ENCODE results near the gene TOMM40L. TPM values are rescaled to one million over a fixed set of nuclear protein-coding genes. Genes with fewer than 3 reads are reported as not detected.
A peak's percentile ranks its signal among the peaks of the same experiment; 100 is the strongest.

Gene TOMM40L
- total and polyA plus RNA-seq, 4 donors: 14.4 to 24.2 (median 19.7) TPM

DNA sequence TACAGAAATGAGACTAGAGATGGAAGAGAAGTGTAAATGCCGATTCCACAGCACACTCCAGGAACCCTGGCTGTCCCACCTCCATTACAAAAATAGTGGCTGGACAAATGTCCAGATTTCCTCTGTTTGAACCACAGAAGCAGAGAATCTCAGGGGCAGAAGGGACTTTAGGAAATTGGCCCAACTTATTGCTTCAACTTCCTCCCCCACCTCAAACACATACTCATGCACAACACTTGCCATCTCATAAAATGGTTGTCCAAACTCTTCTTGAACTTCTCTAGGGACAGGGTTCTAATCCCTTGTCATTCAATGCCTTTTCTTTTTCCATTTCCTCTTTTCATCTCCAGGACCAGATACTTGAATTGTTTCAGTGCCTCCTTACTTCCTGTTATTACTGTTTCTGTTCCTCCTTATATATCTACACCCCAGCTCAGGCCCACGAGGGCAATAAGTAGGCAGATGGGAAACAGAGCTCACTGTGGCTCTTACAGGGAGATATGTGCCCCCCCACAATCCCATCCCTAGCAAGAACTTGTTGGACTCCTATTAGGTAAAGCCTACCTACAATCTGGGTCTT, 40.0 kb upstream of the TOMM40L start:
- Histone ChIP-seq H3K27ac (ENCODE audit: low read depth, low read length) (peak overlapping the region; percentile 10), H3K4me3 (ENCODE audit: low read depth, low read length) (no peak overlapping the region), H3K9me3 (ENCODE audit: control insufficient read depth, insufficient read depth, low read length) (no peaks in the 10 kb centered on the region), H3K4me1 (ENCODE audit: control insufficient read depth, insufficient read depth, low read length) (peaks cover 4% of the 10 kb centered on the region), H3K27me3 (ENCODE audit: control insufficient read depth, insufficient read depth, low read length) (no peaks in the 10 kb centered on the region), H3K36me3 (ENCODE audit: control insufficient read depth, insufficient read depth, low read length) (peaks cover under 1% of the 10 kb centered on the region)
- DNase-seq (ENCODE audit: low read depth in 4 of 6, low spot score in 6 of 6): no peak
- WGBS (ENCODE audit: insufficient coverage): 80% methylated on average over 1 of the region's 2 CpGs

- Histone ChIP-seq H3K4me1 (ENCODE audit: control insufficient read depth, insufficient read depth, low read length) (peaks cover 9% of the 10 kb centered on the region), H3K4me3 (ENCODE audit: low read depth, low read length) (no peak overlapping the region), H3K27me3 (ENCODE audit: control insufficient read depth, insufficient read depth, low read length) (no peaks in the 10 kb centered on the region), H3K9me3 (ENCODE audit: control insufficient read depth, insufficient read depth, low read length) (no peaks in the 10 kb centered on the region), H3K27ac (ENCODE audit: low read depth, low read length) (no peak overlapping the region), H3K36me3 (ENCODE audit: control insufficient read depth, insufficient read depth, low read length) (peaks cover 5% of the 10 kb centered on the region)
- 88% methylated on average over 1 of the region's 3 CpGs for WGBS (ENCODE audit: insufficient coverage)
- DNase-seq (ENCODE audit: low read depth in 4 of 6, low spot score in 6 of 6): no peak
These were observed 38.5 kb upstream of the TOMM40L start for GRCh38 chr1:161187311-161187710.

GRCh38 chr1:161188381-161188780, 37.5 kb upstream of the TOMM40L start:
- Histone ChIP-seq H3K36me3 (ENCODE audit: control insufficient read depth, insufficient read depth, low read length) (peaks cover 5% of the 10 kb centered on the region), H3K27me3 (ENCODE audit: control insufficient read depth, insufficient read depth, low read length) (no peaks in the 10 kb centered on the region), H3K4me3 (ENCODE audit: low read depth, low read length) (no peak overlapping the region), H3K9me3 (ENCODE audit: control insufficient read depth, insufficient read depth, low read length) (no peaks in the 10 kb centered on the region), H3K27ac (ENCODE audit: low read depth, low read length) (no peak overlapping the region), H3K4me1 (ENCODE audit: control insufficient read depth, insufficient read depth, low read length) (peaks cover 16% of the 10 kb centered on the region)
- DNase-seq (ENCODE audit: low read depth in 4 of 6, low spot score in 6 of 6): no peak
- 86% methylated on average over 1 of the region's 6 CpGs for WGBS (ENCODE audit: insufficient coverage)

DNA sequence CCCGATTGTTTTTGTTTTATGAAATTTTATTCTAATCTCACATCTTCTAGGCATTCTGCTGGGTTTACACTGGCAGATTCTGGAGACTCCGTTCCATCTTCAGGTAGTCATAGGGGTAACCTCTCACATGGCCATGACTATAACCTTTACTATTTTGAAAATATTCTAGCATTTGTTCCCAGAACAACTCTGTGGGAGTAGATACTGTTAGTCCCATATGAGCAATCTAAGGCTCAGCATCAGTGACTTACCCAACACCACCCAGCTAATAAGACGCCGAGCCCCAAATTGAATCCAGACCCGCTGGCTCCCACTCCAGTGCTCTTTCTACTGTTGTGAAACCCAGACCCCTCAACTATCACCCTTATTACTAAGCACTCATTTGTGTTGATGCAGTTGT, 36.8 kb upstream of the TOMM40L start:
- Histone ChIP-seq H3K4me3 (ENCODE audit: low read depth, low read length) (no peak overlapping the region), H3K36me3 (ENCODE audit: control insufficient read depth, insufficient read depth, low read length) (peaks cover 8% of the 10 kb centered on the region), H3K27ac (ENCODE audit: low read depth, low read length) (no peak overlapping the region), H3K27me3 (ENCODE audit: control insufficient read depth, insufficient read depth, low read length) (no peaks in the 10 kb centered on the region), H3K4me1 (ENCODE audit: control insufficient read depth, insufficient read depth, low read length) (peaks cover 23% of the 10 kb centered on the region), H3K9me3 (ENCODE audit: control insufficient read depth, insufficient read depth, low read length) (no peaks in the 10 kb centered on the region)
- no CpG with 5 or more reads among the region's 5 CpGs for WGBS (ENCODE audit: insufficient coverage)
- DNase-seq (ENCODE audit: low read depth in 4 of 6, low spot score in 6 of 6): no peak

DNA sequence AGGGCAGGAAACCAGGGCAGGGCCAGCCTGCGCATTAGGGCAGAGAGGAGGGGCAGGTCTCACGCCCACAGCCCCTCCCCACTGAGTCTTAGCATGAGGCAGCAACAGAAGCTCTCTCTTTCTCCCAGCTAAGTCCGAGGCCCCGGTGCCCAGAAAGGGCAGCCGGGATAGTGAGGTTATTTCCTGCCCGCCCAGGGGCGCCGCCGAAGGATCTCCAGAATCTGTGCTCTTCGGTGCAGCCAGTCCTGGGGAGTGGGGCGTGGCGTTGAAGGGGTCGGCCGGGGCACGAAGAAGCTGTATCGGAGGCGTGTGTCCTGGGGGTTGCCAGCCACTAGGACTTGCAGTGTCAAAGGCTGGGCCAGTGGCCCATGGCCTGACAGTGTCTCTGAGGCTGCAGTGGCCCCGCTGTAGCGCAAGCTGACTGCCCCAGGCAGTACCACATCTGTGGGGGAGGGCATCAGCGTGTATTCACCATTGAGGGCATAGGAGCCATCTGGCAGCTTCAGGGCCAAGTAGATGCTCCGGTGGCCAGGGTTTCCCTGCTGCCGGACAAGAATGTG, 34.8 kb upstream of the TOMM40L start:
- no peaks in the 10 kb centered on the region for H3K9me3 ChIP-seq (ENCODE audit: control insufficient read depth, insufficient read depth, low read length)
- 44% methylated on average over 20 of the region's 22 CpGs for WGBS (ENCODE audit: insufficient coverage)
- peaks cover 8% of the 10 kb centered on the region for H3K36me3 ChIP-seq (ENCODE audit: control insufficient read depth, insufficient read depth, low read length)
- DNase-seq (ENCODE audit: low read depth in 4 of 6, low spot score in 6 of 6): no peak
- H3K4me3 ChIP-seq (ENCODE audit: low read depth, low read length): no peak overlapping the region
- no peak overlapping the region for H3K27ac ChIP-seq (ENCODE audit: low read depth, low read length)
- H3K27me3 ChIP-seq (ENCODE audit: control insufficient read depth, insufficient read depth, low read length): no peaks in the 10 kb centered on the region
- H3K4me1 ChIP-seq (ENCODE audit: control insufficient read depth, insufficient read depth, low read length): peaks cover 26% of the 10 kb centered on the region

DNA sequence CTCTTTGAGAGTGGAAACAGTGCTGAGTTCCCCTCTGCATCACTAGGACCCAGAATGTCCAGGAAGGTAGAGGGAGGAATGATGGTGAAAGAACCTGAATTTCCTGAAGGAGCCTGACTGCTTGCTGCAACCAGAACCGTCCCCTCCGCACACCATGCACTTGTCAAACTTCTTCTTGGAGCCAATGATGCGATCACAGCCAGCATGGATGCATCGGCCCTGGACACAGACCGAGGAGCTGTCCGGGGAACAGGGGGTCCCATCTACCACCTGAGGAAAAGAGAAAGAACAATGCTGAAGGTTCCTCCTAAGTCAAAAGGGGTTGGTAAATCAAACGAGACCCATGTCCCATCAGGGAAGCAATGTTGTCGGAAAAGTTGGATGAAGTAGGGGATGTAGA, 33.9 kb upstream of the TOMM40L start:
- H3K27me3 ChIP-seq (ENCODE audit: control insufficient read depth, insufficient read depth, low read length): no peaks in the 10 kb centered on the region
- no peak overlapping the region for H3K4me3 ChIP-seq (ENCODE audit: low read depth, low read length)
- no peak overlapping the region for H3K27ac ChIP-seq (ENCODE audit: low read depth, low read length)
- peaks cover 36% of the 10 kb centered on the region for H3K4me1 ChIP-seq (ENCODE audit: control insufficient read depth, insufficient read depth, low read length)
- DNase-seq (ENCODE audit: low read depth in 4 of 6, low spot score in 6 of 6): no peak
- 83% methylated on average over 6 of the region's 8 CpGs for WGBS (ENCODE audit: insufficient coverage)
- H3K36me3 ChIP-seq (ENCODE audit: control insufficient read depth, insufficient read depth, low read length): peaks cover 8% of the 10 kb centered on the region
- H3K9me3 ChIP-seq (ENCODE audit: control insufficient read depth, insufficient read depth, low read length): no peaks in the 10 kb centered on the region

DNA sequence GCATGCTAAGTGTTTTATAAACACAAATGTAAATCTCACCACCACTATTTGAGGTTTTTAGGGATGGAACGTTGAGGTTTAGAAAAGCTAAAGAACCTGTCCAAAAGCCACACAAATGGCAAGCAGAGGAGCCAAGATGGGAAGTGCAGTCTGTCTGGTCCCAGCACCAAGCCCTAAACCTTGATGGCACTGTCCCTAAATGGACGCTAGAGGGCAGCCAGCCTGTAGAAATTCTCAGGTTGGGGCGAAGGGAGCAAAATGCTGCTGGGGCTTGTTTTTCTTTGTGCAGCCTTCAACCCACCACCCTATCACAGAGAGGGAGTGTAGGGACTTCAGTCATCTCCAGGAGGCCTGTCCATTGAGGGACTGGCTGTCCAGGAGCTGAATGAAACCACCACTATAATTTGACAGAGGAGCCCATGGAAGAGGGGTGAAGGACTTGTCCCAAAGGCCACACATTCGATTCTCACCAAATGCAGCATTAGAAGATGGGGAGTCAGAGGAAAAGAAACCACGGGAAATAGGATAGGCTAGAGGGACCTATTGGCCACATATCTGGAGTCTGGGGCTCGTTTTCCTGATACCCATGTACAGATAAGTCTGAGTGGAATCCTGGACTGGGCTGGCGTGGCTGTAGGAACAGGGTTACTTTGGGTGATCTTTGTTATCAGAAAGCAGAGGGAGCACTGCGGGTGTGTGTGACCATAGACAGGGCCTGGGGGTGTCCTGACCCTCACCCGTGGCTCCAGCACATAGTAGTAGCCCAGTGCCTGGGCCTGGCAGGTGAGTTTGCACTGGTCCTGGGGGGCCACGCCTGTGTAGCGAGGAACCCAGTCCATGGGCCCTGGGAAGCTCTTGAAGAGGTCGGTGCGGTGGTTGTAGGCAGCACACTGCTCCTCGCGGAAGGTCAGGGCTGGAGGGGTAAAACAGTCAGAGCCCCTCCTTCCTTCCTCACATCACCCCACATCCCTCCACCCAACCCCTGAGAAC, 33.1 kb upstream of the TOMM40L start:
- peaks cover 44% of the 10 kb centered on the region for H3K4me1 ChIP-seq (ENCODE audit: control insufficient read depth, insufficient read depth, low read length)
- DNase-seq (ENCODE audit: low read depth in 4 of 6, low spot score in 6 of 6): peak in 4 of 6 donors; percentile 53 to 96 (median 78)
- H3K27me3 ChIP-seq (ENCODE audit: control insufficient read depth, insufficient read depth, low read length): no peaks in the 10 kb centered on the region
- no peaks in the 10 kb centered on the region for H3K9me3 ChIP-seq (ENCODE audit: control insufficient read depth, insufficient read depth, low read length)
- no peak overlapping the region for H3K4me3 ChIP-seq (ENCODE audit: low read depth, low read length)
- peak overlapping the region; percentile 52 for H3K27ac ChIP-seq (ENCODE audit: low read depth, low read length)
- H3K36me3 ChIP-seq (ENCODE audit: control insufficient read depth, insufficient read depth, low read length): peaks cover 8% of the 10 kb centered on the region
- WGBS (ENCODE audit: insufficient coverage): 75% methylated on average over 13 of the region's 15 CpGs

DNA sequence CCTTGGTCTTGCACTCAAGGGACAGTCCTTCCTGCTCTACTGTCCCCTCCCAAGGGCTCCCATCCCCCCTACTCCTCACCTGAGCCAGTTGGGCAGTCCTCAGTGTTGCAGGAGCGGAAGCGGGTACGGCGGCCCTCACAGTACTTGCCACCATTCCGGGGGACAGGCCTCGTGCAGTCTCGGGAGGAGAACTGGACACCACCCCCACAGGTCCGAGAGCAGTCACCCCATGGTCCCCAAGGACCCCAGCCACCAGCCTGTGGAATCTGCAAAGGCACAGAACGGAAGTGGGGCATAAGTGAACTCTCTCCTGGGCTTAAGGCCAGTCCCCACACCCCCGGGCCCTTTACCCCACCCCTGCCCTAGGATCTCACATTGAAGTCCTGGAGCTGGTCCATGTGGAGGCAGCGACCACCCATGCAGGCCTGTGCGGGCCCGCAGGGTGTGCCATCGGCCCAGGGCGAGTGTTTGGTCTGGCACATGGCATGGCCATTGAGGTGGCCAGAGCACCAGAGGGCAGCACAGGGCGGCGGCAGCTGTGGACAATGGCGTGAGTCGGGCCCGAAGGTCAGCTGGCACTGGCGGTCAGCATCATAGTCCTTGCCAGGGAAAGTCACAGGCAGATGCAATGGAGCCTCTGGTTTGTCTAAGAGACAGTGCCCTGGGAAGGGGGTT, 32.2 kb upstream of the TOMM40L start:
- DNase-seq (ENCODE audit: low read depth in 4 of 6, low spot score in 6 of 6): peak in 1 of 6 donors; percentile 16
- H3K36me3 ChIP-seq (ENCODE audit: control insufficient read depth, insufficient read depth, low read length): peaks cover 10% of the 10 kb centered on the region
- WGBS (ENCODE audit: insufficient coverage): 83% methylated on average over 21 of the region's 21 CpGs
- no peak overlapping the region for H3K4me3 ChIP-seq (ENCODE audit: low read depth, low read length)
- H3K9me3 ChIP-seq (ENCODE audit: control insufficient read depth, insufficient read depth, low read length): no peaks in the 10 kb centered on the region
- H3K27me3 ChIP-seq (ENCODE audit: control insufficient read depth, insufficient read depth, low read length): no peaks in the 10 kb centered on the region
- H3K27ac ChIP-seq (ENCODE audit: low read depth, low read length): no peak overlapping the region
- peaks cover 53% of the 10 kb centered on the region for H3K4me1 ChIP-seq (ENCODE audit: control insufficient read depth, insufficient read depth, low read length)

DNA sequence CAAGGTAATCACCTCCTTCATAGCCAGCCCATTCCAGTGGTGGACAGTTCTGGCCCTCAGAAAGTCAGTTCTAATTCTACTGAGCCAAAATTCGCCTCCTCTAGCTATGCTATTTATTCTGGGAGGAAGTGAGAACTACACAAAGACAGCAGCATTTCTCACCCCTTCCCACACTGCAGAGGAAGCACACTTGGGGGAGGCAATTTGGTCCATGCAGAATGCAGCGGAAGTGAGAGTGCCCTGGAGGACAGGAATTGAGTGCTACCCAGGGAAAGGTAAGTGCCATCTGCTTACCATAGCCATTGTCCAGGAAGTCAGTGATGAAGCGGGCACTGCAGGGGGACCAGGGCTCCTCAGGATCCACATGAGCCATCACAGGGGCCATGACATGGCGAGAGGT, 30.7 kb upstream of the TOMM40L start:
- Histone ChIP-seq H3K27ac (ENCODE audit: low read depth, low read length) (no peak overlapping the region), H3K9me3 (ENCODE audit: control insufficient read depth, insufficient read depth, low read length) (no peaks in the 10 kb centered on the region), H3K27me3 (ENCODE audit: control insufficient read depth, insufficient read depth, low read length) (no peaks in the 10 kb centered on the region), H3K4me1 (ENCODE audit: control insufficient read depth, insufficient read depth, low read length) (peaks cover 67% of the 10 kb centered on the region), H3K36me3 (ENCODE audit: control insufficient read depth, insufficient read depth, low read length) (peaks cover 10% of the 10 kb centered on the region), H3K4me3 (ENCODE audit: low read depth, low read length) (no peak overlapping the region)
- WGBS (ENCODE audit: insufficient coverage): 100% methylated on average over 2 of the region's 4 CpGs
- no peak for DNase-seq (ENCODE audit: low read depth in 4 of 6, low spot score in 6 of 6)
